Endometrial microvascular endothelial cells (primary cell): ENCODE measurements around the gene KLF11. TPM values are rescaled to one million over a fixed set of nuclear protein-coding genes. Genes with fewer than 3 reads are reported as not detected.

Experiments
- in situ Hi-C: cut with HindIII; loops from 2 replicates; pipeline ENCODE4 v1.10.0; 2017; ENCODE audit warnings: low sequenced_read_pairs, low pct_unique_long_range_greater_than_20kb; ENCODE audit errors: inconsistent ontology term
- total RNA-seq: library from RNA; depleted of rRNA; stranded (reverse); fragments of >200 nt; gene quantifications from one replicate; pipeline ENCODE4 v1.2.3, GENCODE V29; 2015; ENCODE audit errors: inconsistent ontology term

The KLF11 gene
- total RNA-seq, 1 donor from 2014 or later = 4.3 TPM

GRCh38 chr2:10019602-10020400 is 23.5 kb upstream of the KLF11 start:
- in situ Hi-C loops = no loop called here

- in situ Hi-C loops = no loop called here
These were observed 21.3 kb upstream of the KLF11 start for GRCh38 chr2:10022041-10022421.

- in situ Hi-C loops = no loop called here
These were observed 20.9 kb upstream of the KLF11 start for GRCh38 chr2:10022445-10022844.

- in situ Hi-C loops = no loop called here
These were observed 20.2 kb upstream of the KLF11 start for GRCh38 chr2:10022966-10023662.

- in situ Hi-C loops = loop anchor here (25.0 kb wide), 1 partner anchor 215 kb away; no protein-coding TSS in a partner anchor
These were observed 16.3 kb upstream of the KLF11 start for GRCh38 chr2:10026940-10027569.

GRCh38 chr2:10027660-10028330 is 15.6 kb upstream of the KLF11 start:
- in situ Hi-C loops = loop anchor here (25.0 kb wide), 1 partner anchor 215 kb away; no protein-coding TSS in a partner anchor

GRCh38 chr2:10028407-10028987 is 14.9 kb upstream of the KLF11 start:
- in situ Hi-C loops = loop anchor here (25.0 kb wide), 1 partner anchor 216 kb away; no protein-coding TSS in a partner anchor

- in situ Hi-C loops = loop anchor here (25.0 kb wide), 1 partner anchor 217 kb away; no protein-coding TSS in a partner anchor
These were observed 14.1 kb upstream of the KLF11 start for GRCh38 chr2:10028988-10029874.

GRCh38 chr2:10029875-10030223 is 13.5 kb upstream of the KLF11 start:
- in situ Hi-C loops = loop anchor here (25.0 kb wide), 1 partner anchor 218 kb away; no protein-coding TSS in a partner anchor

- in situ Hi-C loops = loop anchor here (25.0 kb wide), 1 partner anchor 218 kb away; no protein-coding TSS in a partner anchor
These were observed 13.0 kb upstream of the KLF11 start for GRCh38 chr2:10030311-10030736.

GRCh38 chr2:10030798-10031197 is 12.6 kb upstream of the KLF11 start:
- in situ Hi-C loops = loop anchor here (25.0 kb wide), 1 partner anchor 218 kb away; no protein-coding TSS in a partner anchor

- in situ Hi-C loops = loop anchor here (25.0 kb wide), 1 partner anchor 220 kb away; no protein-coding TSS in a partner anchor
These were observed 11.2 kb upstream of the KLF11 start for GRCh38 chr2:10031886-10032745.

- in situ Hi-C loops = loop anchor here (25.0 kb wide), 1 partner anchor 220 kb away; no protein-coding TSS in a partner anchor
These were observed 10.6 kb upstream of the KLF11 start for GRCh38 chr2:10032746-10033105.

- in situ Hi-C loops = loop anchor here (25.0 kb wide), 1 partner anchor 221 kb away; no protein-coding TSS in a partner anchor
These were observed 9.9 kb upstream of the KLF11 start for GRCh38 chr2:10033251-10034006.

GRCh38 chr2:10034333-10035052 is 8.9 kb upstream of the KLF11 start:
- in situ Hi-C loops = loop anchor here (25.0 kb wide), 1 partner anchor 222 kb away; no protein-coding TSS in a partner anchor
